ENCODE measurements around the gene SNAP47. TPM values are rescaled to one million over a fixed set of nuclear protein-coding genes. Genes with fewer than 3 reads are reported as not detected.

The SNAP47 gene
- total RNA-seq, 4 donors from 2014 or later: 35.8 to 51.0 (median 42.9) TPM

- H3K9me3 ChIP-seq: no peaks in the 10 kb centered on the region
- no peak for TF ChIP-seq EP300 (IDR thresholded peaks at IDR 0.05)
- no peak for TF ChIP-seq POLR2A (IDR thresholded peaks at IDR 0.05)
- no peak for TF ChIP-seq POLR2AphosphoS5 (IDR thresholded peaks at IDR 0.05)
- TF ChIP-seq CTCF (IDR thresholded peaks at IDR 0.05): no peak
- no peak overlapping the region for H3K27ac ChIP-seq
- 91% methylated on average over 20 of the region's 20 CpGs for WGBS
- no peaks in the 10 kb centered on the region for H3K4me1 ChIP-seq
- H3K4me3 ChIP-seq: no peak overlapping the region
- peaks cover 44% of the 10 kb centered on the region for H3K36me3 ChIP-seq
- peak in 1 of 2 donors; percentile 72 for DNase-seq (ENCODE audit: low spot score in 2 of 2)
- H3K27me3 ChIP-seq: no peaks in the 10 kb centered on the region
These were observed 34.1 kb downstream of the SNAP47 start for GRCh38 chr1:227769047-227769935.

- Histone ChIP-seq H3K4me1 (no peaks in the 10 kb centered on the region), H3K27me3 (no peaks in the 10 kb centered on the region), H3K9me3 (no peaks in the 10 kb centered on the region), H3K27ac (no peak overlapping the region), H3K36me3 (peaks cover 42% of the 10 kb centered on the region), H3K4me3 (no peak overlapping the region)
- TF ChIP-seq POLR2A (IDR thresholded peaks at IDR 0.05) (no peak), EP300 (IDR thresholded peaks at IDR 0.05) (no peak), CTCF (IDR thresholded peaks at IDR 0.05) (no peak), POLR2AphosphoS5 (IDR thresholded peaks at IDR 0.05) (no peak)
- WGBS: 92% methylated on average over 15 of the region's 15 CpGs
- DNase-seq (ENCODE audit: low spot score in 2 of 2): peak in 1 of 2 donors; percentile 69
These were observed 34.8 kb downstream of the SNAP47 start for GRCh38 chr1:227769936-227770494.

- H3K36me3 ChIP-seq: peaks cover 42% of the 10 kb centered on the region
- no peaks in the 10 kb centered on the region for H3K9me3 ChIP-seq
- TF ChIP-seq POLR2AphosphoS5 (IDR thresholded peaks at IDR 0.05): no peak
- no peak for TF ChIP-seq CTCF (IDR thresholded peaks at IDR 0.05)
- no peak for TF ChIP-seq POLR2A (IDR thresholded peaks at IDR 0.05)
- no peak for TF ChIP-seq EP300 (IDR thresholded peaks at IDR 0.05)
- no peak for DNase-seq (ENCODE audit: low spot score in 2 of 2)
- WGBS: 96% methylated on average over 11 of the region's 13 CpGs
- no peak overlapping the region for H3K4me3 ChIP-seq
- no peaks in the 10 kb centered on the region for H3K27me3 ChIP-seq
- H3K4me1 ChIP-seq: no peaks in the 10 kb centered on the region
- no peak overlapping the region for H3K27ac ChIP-seq
These were observed 35.6 kb downstream of the SNAP47 start for GRCh38 chr1:227770812-227771211.

GRCh38 chr1:227771326-227771725 lies 36.1 kb downstream of the SNAP47 start:
- H3K36me3 ChIP-seq: peaks cover 47% of the 10 kb centered on the region
- no peaks in the 10 kb centered on the region for H3K4me1 ChIP-seq
- H3K27ac ChIP-seq: no peak overlapping the region
- no peak overlapping the region for H3K4me3 ChIP-seq
- 94% methylated on average over 3 of the region's 8 CpGs for WGBS
- no peaks in the 10 kb centered on the region for H3K9me3 ChIP-seq
- H3K27me3 ChIP-seq: no peaks in the 10 kb centered on the region
- no peak for DNase-seq (ENCODE audit: low spot score in 2 of 2)
- TF ChIP-seq POLR2AphosphoS5 (IDR thresholded peaks at IDR 0.05) (no peak), CTCF (IDR thresholded peaks at IDR 0.05) (no peak), EP300 (IDR thresholded peaks at IDR 0.05) (no peak), POLR2A (IDR thresholded peaks at IDR 0.05) (no peak)

GRCh38 chr1:227771771-227772170 lies 36.5 kb downstream of the SNAP47 start:
- Histone ChIP-seq H3K9me3 (no peaks in the 10 kb centered on the region), H3K27ac (no peak overlapping the region), H3K4me1 (no peaks in the 10 kb centered on the region), H3K36me3 (peaks cover 45% of the 10 kb centered on the region), H3K4me3 (no peak overlapping the region), H3K27me3 (no peaks in the 10 kb centered on the region)
- TF ChIP-seq POLR2A (IDR thresholded peaks at IDR 0.05) (no peak), POLR2AphosphoS5 (IDR thresholded peaks at IDR 0.05) (no peak), CTCF (IDR thresholded peaks at IDR 0.05) (no peak), EP300 (IDR thresholded peaks at IDR 0.05) (no peak)
- DNase-seq (ENCODE audit: low spot score in 2 of 2): no peak
- WGBS: 93% methylated on average over 3 of the region's 7 CpGs
